Daoy (cell line): Measurements from ENCODE around the gene ANKH. TPM values are rescaled to one million over a fixed set of nuclear protein-coding genes. Genes with fewer than 3 reads are reported as not detected.

ENCODE experiments used
- DNase-seq: peaks from one replicate; pipeline ENCODE4 v3.0.0-alpha.2; 2015; ENCODE audit warnings: low read depth
- total RNA-seq: library from RNA; depleted of rRNA; stranded (reverse); fragments of >200 nt; shearing (Covaris generic); gene quantifications from 2 replicates; pipeline ENCODE4 v1.2.3, GENCODE V29; 2014

ANKH gene
- total RNA-seq, 1 experiment from 2014 or later = 27.2 TPM

DNA sequence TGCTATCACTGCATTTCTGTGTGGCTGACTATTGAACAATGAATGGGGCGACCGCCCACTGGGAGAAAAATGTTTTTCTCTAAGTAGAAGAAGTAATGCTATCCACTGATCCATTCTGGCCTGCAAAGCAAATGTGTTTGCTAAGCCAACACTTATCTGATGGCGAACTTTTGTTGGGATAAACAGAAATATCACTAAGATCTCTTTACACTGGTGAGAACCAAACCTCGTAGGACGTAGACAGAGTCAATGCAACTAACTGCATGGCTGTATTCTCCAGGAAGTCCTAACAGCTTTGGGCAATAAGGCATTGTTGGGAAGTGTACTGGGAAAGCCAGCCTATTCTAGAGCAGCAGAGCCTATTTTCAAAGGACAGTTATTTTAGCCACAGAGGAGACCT, 77.7 kb downstream of the ANKH start:
- no peak for DNase-seq

DNA sequence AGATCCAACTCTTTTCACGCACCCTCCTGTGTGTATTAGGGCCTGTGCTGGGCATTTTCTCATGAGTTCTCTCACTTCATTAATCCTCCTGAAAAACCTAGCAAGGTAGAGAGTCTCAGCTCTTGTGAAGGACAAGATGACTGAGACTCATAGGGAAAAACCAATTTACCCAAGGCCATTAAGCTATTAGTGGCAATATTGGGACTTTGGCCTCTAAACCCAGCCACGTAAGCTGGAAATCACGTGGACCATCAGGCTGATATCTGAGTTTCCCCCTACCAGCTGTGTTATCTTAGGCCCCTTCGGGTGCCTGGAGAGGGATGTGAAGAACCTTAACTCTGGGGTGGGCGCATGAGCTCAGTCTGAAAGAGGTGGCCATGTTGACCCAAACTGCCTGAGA, 80.7 kb downstream of the ANKH start:
- no peak for DNase-seq

DNA sequence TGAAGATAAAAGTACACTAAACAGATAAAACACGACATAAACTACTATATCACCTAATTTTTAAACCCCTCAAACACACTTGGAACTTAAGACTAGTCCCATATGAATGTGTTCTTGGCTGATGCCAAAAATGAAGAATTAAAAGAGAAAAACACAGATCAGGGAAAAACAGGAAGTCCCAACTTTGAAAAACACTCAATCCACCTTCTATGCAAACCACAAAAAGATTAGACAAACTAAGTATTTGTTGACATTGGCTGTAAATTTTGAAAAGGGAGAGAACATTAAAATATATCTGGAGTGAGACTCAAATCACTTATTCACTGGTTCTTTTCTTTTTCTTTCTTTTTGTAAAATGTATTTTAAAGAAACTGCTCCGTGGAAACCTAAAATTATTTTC, 81.4 kb downstream of the ANKH start:
- DNase-seq = no peak

DNA sequence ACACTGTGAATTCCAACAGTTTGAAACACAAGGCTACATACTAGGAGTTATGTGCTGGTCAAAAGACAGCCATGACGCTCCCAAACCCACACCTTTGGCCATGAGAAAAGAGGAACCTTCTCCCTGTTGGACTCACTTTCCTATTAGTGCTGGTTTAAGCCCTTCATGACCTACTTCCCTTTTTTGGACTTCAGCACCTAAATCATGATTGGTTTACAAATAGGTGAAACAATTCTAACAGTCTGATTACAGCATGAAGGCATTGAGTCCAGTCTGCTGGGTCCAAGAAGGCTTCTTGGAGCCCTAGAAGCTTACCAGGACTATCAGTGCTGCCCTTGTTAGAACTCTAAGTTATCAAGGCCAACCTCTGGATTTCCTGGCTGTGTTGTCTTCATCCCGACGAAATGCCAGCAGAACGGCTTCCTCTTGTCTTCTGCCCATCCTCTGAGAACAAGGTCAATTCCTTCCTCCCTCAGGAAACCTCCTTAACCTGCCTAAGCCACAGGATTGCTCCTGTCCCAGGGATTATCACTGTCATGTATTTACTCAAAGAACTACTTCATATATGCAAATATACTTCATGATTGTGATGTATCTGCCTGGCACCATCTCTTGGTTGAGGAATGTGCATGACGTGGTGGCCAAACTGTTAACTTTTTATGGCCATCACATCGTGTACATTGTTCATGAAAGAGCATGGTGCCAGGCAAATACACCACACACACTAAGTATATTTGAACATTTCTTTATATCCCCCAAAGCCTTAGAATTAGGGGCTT, 83.6 kb downstream of the ANKH start:
- no peak for DNase-seq

DNA sequence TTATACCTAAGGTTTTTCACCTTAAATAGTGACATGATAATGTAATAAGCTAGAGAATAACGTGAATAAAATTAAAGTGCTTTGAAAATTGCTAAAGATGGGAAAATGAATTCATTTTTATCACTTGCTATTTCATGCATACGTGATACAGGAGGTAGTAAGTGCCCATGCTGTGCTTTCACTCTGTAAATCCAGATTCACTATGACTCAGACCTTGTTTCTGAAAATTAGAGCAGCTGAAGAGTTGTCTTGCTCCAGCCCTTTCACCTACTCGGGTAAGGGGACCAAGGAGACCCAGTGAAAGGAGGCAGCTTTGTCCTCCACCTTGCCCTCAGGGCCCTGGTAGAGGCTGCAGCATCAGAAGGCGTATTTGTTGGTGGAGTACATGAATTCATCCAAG, 87.9 kb downstream of the ANKH start:
- no peak for DNase-seq

DNA sequence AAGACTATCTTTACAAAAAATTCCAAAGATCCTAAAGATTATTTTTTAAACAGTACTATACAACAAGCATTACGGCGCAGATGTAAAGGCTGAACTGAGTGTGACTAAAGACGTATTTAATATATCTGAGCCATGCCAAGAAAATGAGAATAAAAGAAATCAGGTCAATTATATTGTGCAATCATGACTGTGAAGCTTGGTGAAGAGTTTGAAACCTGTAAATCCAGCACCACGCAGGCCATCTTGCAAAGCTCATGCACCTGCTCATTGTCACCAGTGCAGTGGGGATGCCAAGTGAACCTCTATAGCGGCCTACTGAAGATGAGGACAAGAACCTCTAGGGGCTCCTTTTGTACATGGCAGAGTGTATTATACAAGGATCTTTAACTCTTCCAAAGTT, 89.0 kb downstream of the ANKH start:
- DNase-seq = no peak

DNA sequence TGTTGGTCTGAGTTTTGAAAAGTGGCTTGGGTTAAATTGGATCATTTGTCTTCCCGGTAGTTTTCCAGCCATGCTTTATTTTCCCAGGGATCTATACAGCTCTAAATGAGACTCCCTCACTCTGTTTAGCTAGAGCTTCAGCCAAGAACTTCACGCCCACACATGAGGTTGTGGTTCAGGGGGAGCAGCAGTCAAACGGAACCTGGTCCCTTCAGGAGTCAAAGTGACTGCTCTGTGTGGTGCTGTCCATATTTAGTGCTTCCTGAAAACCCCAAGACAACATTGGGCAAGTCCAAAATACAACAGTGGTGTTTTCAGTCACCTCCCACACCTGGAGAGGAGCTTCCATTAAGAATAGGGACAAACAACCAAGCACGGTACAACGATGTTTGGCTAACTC, 90.5 kb downstream of the ANKH start:
- DNase-seq = peak; percentile 17

DNA sequence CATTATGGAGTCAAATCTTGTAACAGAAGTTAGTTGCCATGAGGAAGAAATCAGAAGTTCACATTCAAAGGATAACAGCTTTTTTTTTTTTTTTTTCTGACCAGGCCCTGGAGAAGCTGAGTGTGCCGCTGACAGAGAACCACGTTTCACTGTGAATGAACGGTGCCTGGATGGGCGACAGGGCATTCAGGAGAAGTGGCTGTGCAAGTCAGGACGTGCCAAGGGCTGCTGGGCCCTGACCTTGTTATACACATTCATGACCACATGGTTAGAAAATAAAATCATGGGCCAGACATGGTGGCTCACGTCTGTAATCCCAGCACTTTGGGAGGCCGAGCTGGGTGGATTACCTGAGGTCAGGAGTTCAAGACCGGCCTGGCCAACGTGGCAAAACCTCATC, 91.6 kb downstream of the ANKH start:
- DNase-seq = no peak

DNA sequence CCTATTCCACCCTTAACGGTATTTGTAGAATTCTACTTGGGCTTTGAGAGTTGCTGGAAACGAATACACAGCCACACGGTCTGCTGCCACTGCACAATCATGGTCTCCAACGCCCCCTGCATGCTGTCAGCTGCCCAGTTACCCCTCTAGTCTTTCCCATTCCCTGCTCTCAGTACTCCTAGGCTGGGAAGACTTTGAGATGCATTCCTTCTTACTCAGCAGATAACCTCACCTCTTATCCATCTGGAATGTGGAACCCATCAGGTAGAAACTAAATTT, 92.8 kb downstream of the ANKH start:
- DNase-seq = no peak

DNA sequence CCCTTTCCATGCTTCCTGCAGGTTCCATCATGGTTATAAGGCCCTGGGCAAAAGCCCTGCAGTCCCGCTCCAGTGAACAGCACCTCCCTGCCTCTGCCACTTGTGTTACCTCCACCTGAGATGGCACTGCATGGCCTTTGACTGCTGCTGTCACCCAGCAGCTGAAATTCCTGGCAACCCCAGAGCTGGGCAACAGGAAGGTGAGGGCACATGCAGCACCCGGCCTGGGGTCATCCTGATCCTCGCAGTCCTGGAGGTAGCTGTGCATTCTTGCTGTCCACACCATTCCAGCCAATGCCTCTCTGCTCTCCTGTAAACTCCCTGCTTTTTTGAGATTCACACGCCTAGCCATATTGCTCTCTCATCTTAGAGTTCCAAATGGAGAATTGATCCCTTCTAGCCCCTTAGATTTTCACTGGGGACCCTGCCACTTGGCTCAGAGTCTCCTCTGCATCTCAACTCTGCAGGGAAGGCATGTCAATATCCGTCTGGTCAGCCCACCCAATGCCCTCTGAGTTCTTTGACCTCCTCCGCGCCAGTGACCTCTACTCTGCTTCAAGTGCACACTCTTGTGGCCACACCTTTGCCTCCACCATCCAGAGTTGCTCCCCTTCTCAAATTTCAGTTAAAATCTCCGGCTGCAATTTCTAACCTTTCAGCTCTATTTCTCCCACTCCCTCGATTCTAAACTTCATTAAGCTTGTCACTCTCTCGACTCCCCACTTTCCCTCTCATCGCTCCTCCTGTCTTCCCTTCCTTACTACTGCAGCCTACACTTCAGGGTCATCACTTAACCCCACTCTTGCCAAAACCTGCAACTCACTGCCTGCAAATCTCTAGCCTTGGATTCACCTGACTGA, 93.4 kb downstream of the ANKH start:
- no peak for DNase-seq

DNA sequence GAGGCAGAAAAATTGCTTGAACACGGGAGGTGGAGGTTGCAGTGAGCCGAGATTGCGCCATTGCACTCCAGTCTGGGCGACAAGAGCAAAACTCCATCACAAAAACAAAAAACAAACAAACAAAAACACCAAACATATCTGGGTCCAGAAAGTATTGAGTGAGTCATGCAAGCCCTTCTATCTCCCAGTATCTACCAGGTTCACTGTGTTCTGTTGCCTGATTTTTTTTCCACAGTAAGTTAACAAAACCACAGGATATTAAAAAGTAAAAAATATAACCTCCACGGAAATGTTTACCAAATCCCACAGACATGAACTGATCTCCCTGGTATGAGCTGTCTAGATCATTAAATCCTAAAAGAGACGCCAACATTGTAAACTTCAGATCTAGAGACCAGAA, 94.4 kb downstream of the ANKH start:
- DNase-seq = no peak

DNA sequence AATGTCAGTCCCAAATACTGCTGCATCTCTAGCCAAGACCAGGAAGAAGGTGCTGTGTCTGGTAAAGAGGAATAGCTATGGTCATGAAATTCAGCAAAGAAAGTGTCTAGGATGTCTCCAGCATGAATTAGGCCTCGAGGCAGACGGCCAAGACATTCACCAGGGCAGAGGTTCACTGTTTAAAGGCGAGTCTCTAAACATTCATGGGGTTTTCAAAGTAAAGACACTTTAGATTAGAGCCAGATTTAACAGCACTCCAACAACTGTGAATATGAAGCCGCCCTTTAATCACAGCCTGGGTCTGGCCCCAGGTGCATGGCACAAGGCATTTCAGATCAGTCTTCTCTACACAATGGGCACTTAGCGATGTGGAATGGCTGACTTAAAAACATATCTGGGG, 95.0 kb downstream of the ANKH start:
- DNase-seq = no peak

DNA sequence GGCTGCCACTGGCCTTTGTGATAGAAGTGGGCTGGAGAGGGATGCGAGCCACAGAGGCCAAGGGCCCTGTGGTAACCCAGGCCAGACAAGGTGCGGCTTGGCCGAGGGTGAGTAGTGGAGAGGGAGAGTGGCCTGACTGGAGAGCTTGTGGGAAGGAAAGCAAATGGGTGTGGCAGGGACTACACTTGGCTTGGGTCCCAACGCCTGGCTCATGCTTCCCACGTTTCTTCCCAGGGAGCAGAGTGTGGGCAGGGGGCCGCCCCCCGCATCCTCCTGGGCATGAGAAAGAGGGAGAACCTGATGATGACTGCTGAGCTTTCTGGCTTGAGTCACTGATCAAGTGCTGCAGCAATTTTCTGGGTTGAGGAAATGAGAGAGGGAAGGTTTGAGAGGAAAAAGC, 95.7 kb downstream of the ANKH start:
- DNase-seq = peak; percentile 96

DNA sequence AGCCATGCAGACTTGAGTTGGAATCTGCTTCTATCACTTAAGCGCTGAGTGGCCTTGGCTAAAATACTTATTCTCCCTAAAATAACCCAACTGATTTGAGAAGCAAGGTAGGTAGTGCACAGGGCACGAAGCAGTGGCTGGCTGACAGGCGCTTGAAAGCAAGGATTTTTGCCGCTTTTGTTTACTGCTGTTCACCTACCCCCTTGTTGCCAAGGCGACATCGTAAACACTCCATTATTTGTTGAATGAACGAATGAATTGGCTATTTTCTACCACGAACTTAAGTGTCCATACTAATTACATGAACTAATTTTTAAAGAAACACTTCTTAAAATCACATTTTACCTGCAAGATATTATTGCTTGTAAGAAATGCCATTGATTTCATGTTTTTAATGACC, 98.0 kb downstream of the ANKH start:
- DNase-seq = no peak

DNA sequence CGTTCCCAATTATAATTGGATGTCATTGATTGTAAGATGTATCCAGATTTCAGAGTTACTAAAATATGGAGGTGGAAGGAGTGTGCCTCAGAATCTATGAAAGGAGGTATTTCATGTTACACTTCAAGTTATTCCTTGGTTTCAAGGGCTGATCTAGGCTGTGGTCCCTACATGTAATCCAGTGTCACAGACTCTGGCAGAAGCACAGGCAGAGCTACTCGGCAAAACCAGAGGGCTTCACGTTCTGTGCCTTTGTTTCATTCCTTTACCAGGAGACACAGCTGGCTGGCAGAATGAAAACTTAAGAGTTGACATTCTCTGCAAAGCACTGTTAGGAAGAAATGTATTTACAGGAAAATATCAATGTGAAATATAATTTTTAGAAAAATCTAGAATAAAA, 99.6 kb downstream of the ANKH start:
- DNase-seq = no peak

DNA sequence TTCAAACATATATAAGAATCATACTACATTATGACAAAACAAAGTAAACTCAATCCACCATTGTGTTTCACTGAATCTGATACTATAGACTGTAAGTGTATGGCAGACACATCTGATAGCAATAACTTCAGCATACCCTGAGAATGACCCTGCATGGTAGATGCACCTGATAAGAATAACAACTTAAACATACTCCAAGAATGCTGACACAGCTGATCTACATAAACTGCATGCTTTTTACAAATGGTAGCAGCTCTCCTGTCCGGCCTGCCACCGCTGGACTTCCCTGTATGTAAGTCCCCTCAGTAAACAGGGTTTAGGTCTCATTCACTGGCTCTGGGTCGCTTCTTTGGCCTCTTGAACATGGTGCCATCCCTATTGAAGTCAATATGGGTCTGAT, 100.4 kb downstream of the ANKH start:
- no peak for DNase-seq

DNA sequence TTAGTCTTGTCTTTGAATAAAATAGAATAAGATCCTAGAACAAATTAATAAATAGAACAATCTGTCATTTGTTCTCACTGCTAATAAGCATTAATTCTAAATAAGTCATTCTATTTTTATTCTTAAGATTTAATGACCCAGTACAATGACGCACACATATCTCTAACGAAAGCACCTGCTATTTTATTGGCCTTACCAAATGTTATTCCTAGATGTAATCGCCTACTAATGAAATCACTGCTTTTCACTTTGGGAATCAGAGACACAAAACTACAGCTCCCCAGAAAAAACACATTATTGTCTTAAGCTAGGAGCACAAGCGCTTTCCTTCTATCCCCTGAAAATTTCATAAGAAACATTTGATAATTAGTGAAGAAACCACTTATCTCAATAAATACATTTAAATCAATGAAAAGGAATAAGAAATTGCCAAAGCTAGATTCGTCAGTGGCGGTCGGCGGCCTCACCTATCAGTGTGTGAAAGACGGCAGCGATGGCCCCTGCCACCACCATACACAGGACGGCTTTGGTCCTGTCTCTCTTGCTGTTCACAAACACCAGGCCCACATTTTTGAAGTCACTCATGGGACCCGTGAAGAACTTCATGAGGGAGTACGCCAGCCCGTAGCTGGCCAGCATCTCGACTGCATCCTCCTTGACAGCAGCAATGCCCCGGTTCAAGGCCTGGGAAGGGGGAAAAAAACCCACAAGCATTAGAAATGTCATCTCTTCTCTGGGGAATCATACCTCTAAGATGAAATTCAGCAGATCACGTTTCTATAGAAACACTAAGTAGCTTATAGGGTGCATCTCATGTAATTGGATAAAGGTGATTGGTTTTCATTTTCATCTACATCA, 102.8 kb downstream of the ANKH start:
- no peak for DNase-seq

DNA sequence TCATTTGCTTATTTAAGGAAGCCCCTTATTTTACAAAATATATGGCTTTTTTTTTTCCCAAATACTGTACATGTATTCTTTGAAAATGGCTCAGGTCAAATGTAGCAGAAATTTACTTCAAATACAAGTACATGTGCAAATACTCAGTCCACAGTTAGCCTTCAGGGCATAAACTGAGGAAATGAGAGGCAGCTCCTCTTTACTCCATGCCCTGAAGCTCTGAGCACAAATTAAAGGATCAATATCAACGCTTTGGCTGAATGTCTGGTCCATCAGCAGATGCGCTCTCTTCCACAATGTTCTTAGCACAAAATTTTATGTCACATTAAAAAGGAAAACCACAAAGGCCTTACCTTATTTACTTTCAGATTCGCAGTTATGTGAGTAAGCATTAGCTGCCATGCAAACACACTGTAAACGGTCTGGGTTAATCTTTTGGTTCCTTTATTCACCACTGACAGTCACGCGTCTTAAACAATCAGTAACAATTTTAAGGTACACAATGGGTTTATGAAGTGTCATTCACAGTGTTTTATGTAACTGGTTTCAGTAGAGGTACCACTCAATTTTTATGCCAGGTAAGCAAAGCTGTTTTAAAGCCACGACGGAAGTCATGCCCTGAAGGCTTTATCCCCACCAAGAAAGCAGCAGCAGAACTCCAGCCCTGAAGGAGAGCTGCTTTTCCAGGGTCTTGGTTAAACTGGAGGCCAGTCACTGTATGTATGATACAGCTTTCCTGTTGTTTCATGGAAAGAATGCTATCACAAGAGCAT, 103.7 kb downstream of the ANKH start:
- DNase-seq = no peak

DNA sequence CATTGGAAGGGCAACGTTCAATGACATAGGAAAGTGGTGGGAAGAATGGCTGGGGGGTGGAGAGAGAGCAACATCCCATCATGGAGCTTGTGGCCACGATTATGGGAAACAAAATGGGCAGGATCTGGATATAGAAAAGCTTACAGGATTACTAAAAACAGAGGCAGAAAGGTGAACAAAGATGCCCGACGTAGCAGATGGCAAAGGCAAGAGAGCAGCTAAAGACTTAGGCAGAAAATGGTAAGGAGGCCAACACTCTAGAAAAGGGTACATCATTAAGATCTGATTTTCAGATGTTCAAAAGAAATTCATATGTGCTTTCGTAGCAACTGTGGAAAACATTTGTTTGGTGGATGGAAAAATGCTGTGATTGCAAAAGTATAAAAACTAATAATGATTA, 104.5 kb downstream of the ANKH start:
- no peak for DNase-seq

DNA sequence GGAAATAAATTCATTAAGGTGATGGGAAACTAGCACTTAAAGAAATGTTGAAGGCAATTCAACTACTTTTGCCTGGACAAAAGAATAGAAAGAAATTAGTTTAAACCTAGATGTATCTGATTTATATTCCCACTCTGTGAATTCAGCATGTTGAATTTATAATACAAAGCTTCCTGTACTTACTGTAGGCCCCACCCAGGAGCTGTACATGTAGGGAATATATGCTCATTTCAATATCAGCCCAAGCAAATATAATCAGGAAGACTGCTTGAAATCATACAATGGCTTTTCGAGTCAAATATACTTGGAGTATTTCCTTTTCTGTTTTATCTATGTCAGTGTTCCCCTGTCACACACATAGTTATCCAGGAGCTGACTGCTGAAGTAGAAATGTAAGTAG, 105.0 kb downstream of the ANKH start:
- DNase-seq = no peak

DNA sequence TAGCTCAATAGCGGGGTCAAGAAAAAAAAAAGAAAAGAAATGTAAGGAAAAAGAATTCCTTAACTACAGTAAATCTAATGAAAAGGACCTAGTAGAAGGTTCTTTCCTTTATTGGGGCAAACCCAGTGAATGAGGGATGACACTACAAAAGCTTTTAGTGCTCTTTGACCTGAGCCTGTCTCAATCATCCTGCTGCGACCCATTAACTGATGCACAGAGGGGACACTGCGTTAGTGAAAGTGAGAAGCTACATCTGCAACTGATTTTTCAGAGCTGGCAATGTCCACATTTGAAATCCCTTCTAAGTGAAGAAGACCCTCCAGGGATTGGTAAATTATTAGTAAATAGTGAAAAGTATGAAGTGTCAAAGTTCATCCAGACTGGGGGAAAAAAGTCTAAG, 106.0 kb downstream of the ANKH start:
- no peak for DNase-seq
